Measurements from ENCODE around the gene TRMO.
A peak's percentile ranks its signal among the peaks of the same experiment; 100 is the strongest.
"Not testable (repeated sequence)": the region's sequence is repeated elsewhere in the genome, so short reads cannot be mapped to it uniquely, and the experiment has no call there.

Gene TRMO

GRCh38 chr9:97921959-97922724 lies at the start of gene TRMO:
TSS of gene TRMO (minus strand) at chr9:97922500. CDS start at chr9:97922493, 7 bp downstream.
- DNase-seq (ENCODE audit: low read depth, low spot score) = peak; percentile 97

GRCh38 chr9:97970165-97970564 lies 47.9 kb upstream of the TRMO start:
- no peak for DNase-seq (ENCODE audit: low read depth, low spot score)

- DNase-seq (ENCODE audit: low read depth, low spot score) = no peak
Observed at GRCh38 chr9:97969014-97969413, 46.7 kb upstream of the TRMO start.

GRCh38 chr9:97966493-97966892 lies 44.2 kb upstream of the TRMO start:
- DNase-seq (ENCODE audit: low read depth, low spot score) = no peak

- DNase-seq (ENCODE audit: low read depth, low spot score) = no peak
Observed at GRCh38 chr9:97964901-97965300, 42.6 kb upstream of the TRMO start.

GRCh38 chr9:97963232-97963631 lies 40.9 kb upstream of the TRMO start:
- DNase-seq (ENCODE audit: low read depth, low spot score) = no peak

- no peak for DNase-seq (ENCODE audit: low read depth, low spot score)
Observed at GRCh38 chr9:97962575-97962974, 40.3 kb upstream of the TRMO start.

GRCh38 chr9:97962136-97962535 lies 39.8 kb upstream of the TRMO start:
- DNase-seq (ENCODE audit: low read depth, low spot score) = no peak

GRCh38 chr9:97961361-97961760 lies 39.1 kb upstream of the TRMO start:
- no peak for DNase-seq (ENCODE audit: low read depth, low spot score)

- DNase-seq (ENCODE audit: low read depth, low spot score) = not testable (repeated sequence)
Observed at GRCh38 chr9:97960678-97961328, 38.5 kb upstream of the TRMO start.

- DNase-seq (ENCODE audit: low read depth, low spot score) = no peak
Observed at GRCh38 chr9:97959585-97959984, 37.3 kb upstream of the TRMO start.

GRCh38 chr9:97958812-97959511 lies 36.7 kb upstream of the TRMO start:
- no peak for DNase-seq (ENCODE audit: low read depth, low spot score)

GRCh38 chr9:97956331-97956730 lies 34.0 kb upstream of the TRMO start:
- DNase-seq (ENCODE audit: low read depth, low spot score) = no peak

- no peak for DNase-seq (ENCODE audit: low read depth, low spot score)
Observed at GRCh38 chr9:97954550-97954989, 32.3 kb upstream of the TRMO start.

- DNase-seq (ENCODE audit: low read depth, low spot score) = not testable (repeated sequence)
Observed at GRCh38 chr9:97950873-97951272, 28.6 kb upstream of the TRMO start.

- not testable (repeated sequence) for DNase-seq (ENCODE audit: low read depth, low spot score)
Observed at GRCh38 chr9:97947094-97947493, 24.8 kb upstream of the TRMO start.

- DNase-seq (ENCODE audit: low read depth, low spot score) = not testable (repeated sequence)
Observed at GRCh38 chr9:97945470-97945869, 23.2 kb upstream of the TRMO start.

- DNase-seq (ENCODE audit: low read depth, low spot score) = no peak
Observed at GRCh38 chr9:97944612-97945011, 22.3 kb upstream of the TRMO start.

GRCh38 chr9:97943308-97943855 lies 21.1 kb upstream of the TRMO start:
- no peak for DNase-seq (ENCODE audit: low read depth, low spot score)

GRCh38 chr9:97941323-97941722 lies 19.0 kb upstream of the TRMO start:
- no peak for DNase-seq (ENCODE audit: low read depth, low spot score)

- no peak for DNase-seq (ENCODE audit: low read depth, low spot score)
Observed at GRCh38 chr9:97940741-97941140, 18.4 kb upstream of the TRMO start.

GRCh38 chr9:97940233-97940632 lies 17.9 kb upstream of the TRMO start:
- no peak for DNase-seq (ENCODE audit: low read depth, low spot score)

All from smooth muscle cell of the brain vasculature (primary cell).